CD4-positive, alpha-beta T cell (primary cell): Measurements from ENCODE around the gene BIN1. TPM values are rescaled to one million over a fixed set of nuclear protein-coding genes. Genes with fewer than 3 reads are reported as not detected.

Experiments used
- ATAC-seq: fragments of 200-7000 bp; cut with Tn5 transposase; one replicate; pipeline ENCODE4 v1.10.0; 2022; ENCODE audit warnings: mild to moderate bottlenecking; ENCODE audit not compliant: poor library complexity
- CTCF ChIA-PET: fragments of 350-600 bp; sonication (Branson Sonifier 250); formaldehyde crosslinking; loops from one replicate; lab custom pipeline; 2021; ENCODE audit warnings: antibody characterized with exemption, inconsistent platforms; lab: Charles Lee
- POLR2A ChIA-PET: fragments of 350-600 bp; sonication (Branson Sonifier 250); formaldehyde crosslinking; loops from one replicate; lab custom pipeline; 2021; ENCODE audit warnings: antibody characterized with exemption, inconsistent platforms; lab: Charles Lee
- DNase-seq, 14 experiments: peaks; one replicate each; pipeline ENCODE4 v3.0.0-alpha.2; 2013 to 2020; ENCODE audit warnings: mixed read lengths in 2 of 14
- H3K27ac ChIP-seq, 2 donors: one replicate each; pipeline versions ENCODE4 v1.5.1 to v1.7.0; 2013; ENCODE audit warnings: low read length in 2 of 2, low read depth in 1 of 2, mild to moderate bottlenecking in 1 of 2
- H3K27me3 ChIP-seq, 2 experiments: 1 replicate in 1 of 2; 2 replicates in 1 of 2; pipeline versions ENCODE4 v1.6.1 to v1.7.0; 2013; ENCODE audit warnings: low read length in 2 of 2, control low read depth in 1 of 2, mild to moderate bottlenecking in 1 of 2, moderate library complexity in 1 of 2; ENCODE audit not compliant: insufficient read depth in 2 of 2, control insufficient read depth in 1 of 2
- H3K36me3 ChIP-seq: one replicate; pipeline ENCODE4 v1.6.1; 2013; ENCODE audit warnings: low read length, control low read depth; ENCODE audit not compliant: insufficient read depth
- H3K4me1 ChIP-seq: one replicate; pipeline ENCODE4 v1.6.1; 2013; ENCODE audit warnings: low read length, control low read depth; ENCODE audit not compliant: insufficient read depth
- H3K4me3 ChIP-seq: one replicate; pipeline ENCODE4 v1.5.1; 2013; ENCODE audit warnings: mild to moderate bottlenecking, low read length, moderate library complexity
- H3K9me3 ChIP-seq, 2 experiments: 1 replicate in 1 of 2; 2 replicates in 1 of 2; pipeline versions ENCODE4 v1.6.1 to v1.7.0; 2013; ENCODE audit warnings: low read length in 2 of 2, mild to moderate bottlenecking in 2 of 2, control low read depth in 1 of 2, moderate library complexity in 1 of 2; ENCODE audit not compliant: control insufficient read depth in 1 of 2, insufficient read depth in 1 of 2
- H3K27ac Mint-ChIP-seq: one replicate; pipeline ENCODE4 v1.8.0; 2020; ENCODE audit warnings: mixed read lengths
- H3K27me3 Mint-ChIP-seq: one replicate; pipeline ENCODE4 v1.8.0; 2021; ENCODE audit warnings: mixed read lengths
- H3K36me3 Mint-ChIP-seq: one replicate; pipeline ENCODE4 v1.8.0; 2021; ENCODE audit warnings: low read depth, mixed read lengths
- H3K4me1 Mint-ChIP-seq: one replicate; pipeline ENCODE4 v1.8.0; 2021; ENCODE audit warnings: low read depth, mixed read lengths
- H3K4me3 Mint-ChIP-seq: one replicate; pipeline ENCODE4 v1.8.0; 2020; ENCODE audit warnings: mild to moderate bottlenecking, mixed read lengths
- H3K9me3 Mint-ChIP-seq: one replicate; pipeline ENCODE4 v1.8.0; 2020; ENCODE audit warnings: mixed read lengths
- intact Hi-C, 2 experiments: fragments of 100-400 bp; cut with DNase I in 1 of 2; cut with micrococcal nuclease in 1 of 2; formaldehyde crosslinking; loops; one replicate each; pipeline versions ENCODE4 v1.15.1 to v1.9.0; 2023 to 2025; cut with DNase I, micrococcal nuclease
- total RNA-seq, 174 experiments: library from RNA in 2 of 174; stranded (reverse) in 2 of 174; gene quantifications; one replicate each; pipeline ENCODE4 v1.2.3 and lab custom pipeline; 2021 to 2026
- TF ChIP-seq, protein P1 (sequence below): fragments of 200-600 bp; IDR thresholded peaks from one replicate; pipeline ENCODE4 v1.8.0; 2022; ENCODE audit warnings: antibody characterized with exemption, mild to moderate bottlenecking

Gene BIN1
- total RNA-seq, 2 experiments from 2014 or later: 98.8 to 104 TPM

DNA sequence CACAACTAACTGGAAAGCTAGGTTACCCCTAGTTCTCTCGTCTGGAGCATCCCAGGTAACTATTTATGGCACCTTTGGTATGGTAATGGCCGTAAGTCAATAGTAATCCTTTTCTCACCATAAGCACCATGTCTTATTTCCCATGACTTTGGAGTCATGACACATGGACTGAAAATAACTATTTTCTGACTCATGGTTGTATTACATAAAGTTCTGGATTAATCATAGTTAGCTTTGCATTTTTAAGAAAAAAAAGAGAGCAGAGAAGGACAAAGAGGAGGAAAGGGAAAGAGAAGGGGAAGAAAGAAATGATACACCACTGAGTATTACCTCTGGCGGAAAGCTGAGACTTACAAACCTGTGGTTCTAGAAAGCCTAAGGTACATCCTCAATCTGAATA is 99.3 kb downstream of the BIN1 start:
- TF ChIP-seq, protein P1, sequence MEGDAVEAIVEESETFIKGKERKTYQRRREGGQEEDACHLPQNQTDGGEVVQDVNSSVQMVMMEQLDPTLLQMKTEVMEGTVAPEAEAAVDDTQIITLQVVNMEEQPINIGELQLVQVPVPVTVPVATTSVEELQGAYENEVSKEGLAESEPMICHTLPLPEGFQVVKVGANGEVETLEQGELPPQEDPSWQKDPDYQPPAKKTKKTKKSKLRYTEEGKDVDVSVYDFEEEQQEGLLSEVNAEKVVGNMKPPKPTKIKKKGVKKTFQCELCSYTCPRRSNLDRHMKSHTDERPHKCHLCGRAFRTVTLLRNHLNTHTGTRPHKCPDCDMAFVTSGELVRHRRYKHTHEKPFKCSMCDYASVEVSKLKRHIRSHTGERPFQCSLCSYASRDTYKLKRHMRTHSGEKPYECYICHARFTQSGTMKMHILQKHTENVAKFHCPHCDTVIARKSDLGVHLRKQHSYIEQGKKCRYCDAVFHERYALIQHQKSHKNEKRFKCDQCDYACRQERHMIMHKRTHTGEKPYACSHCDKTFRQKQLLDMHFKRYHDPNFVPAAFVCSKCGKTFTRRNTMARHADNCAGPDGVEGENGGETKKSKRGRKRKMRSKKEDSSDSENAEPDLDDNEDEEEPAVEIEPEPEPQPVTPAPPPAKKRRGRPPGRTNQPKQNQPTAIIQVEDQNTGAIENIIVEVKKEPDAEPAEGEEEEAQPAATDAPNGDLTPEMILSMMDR: no peak
- Mint-ChIP-seq H3K4me1 (no peaks in the 10 kb centered on the region), H3K9me3 (no peaks in the 10 kb centered on the region), H3K36me3 (no peaks in the 10 kb centered on the region), H3K4me3 (no peak overlapping the region), H3K27ac (no peak overlapping the region), H3K27me3 (peaks cover 20% of the 10 kb centered on the region)
- intact Hi-C loops: no loop called here
- no peak for ATAC-seq
- no peak for DNase-seq
- H3K9me3 ChIP-seq: no peaks in the 10 kb centered on the region
- ChIA-PET POLR2A (no interaction called here), CTCF (no interaction called here)
- peaks cover 6 to 9% of the 10 kb centered on the region in 2 experiments for H3K27me3 ChIP-seq
- H3K27ac ChIP-seq: no peak overlapping the region
- no peaks in the 10 kb centered on the region for H3K36me3 ChIP-seq
- H3K4me1 ChIP-seq: no peaks in the 10 kb centered on the region
- no peak overlapping the region for H3K4me3 ChIP-seq

- Mint-ChIP-seq H3K9me3 (no peaks in the 10 kb centered on the region), H3K27me3 (peaks cover 17% of the 10 kb centered on the region), H3K4me3 (no peak overlapping the region), H3K27ac (no peak overlapping the region), H3K4me1 (no peaks in the 10 kb centered on the region), H3K36me3 (no peaks in the 10 kb centered on the region)
- TF ChIP-seq, protein P1: no peak
- intact Hi-C loops: no loop called here
- Histone ChIP-seq H3K4me1 (no peaks in the 10 kb centered on the region), H3K4me3 (no peak overlapping the region), H3K9me3 (no peaks in the 10 kb centered on the region), H3K36me3 (no peaks in the 10 kb centered on the region), H3K27ac (no peak overlapping the region), H3K27me3 (peaks cover 5 to 6% of the 10 kb centered on the region in 2 experiments)
- no peak for ATAC-seq
- ChIA-PET CTCF (no interaction called here), POLR2A (no interaction called here)
- DNase-seq: no peak
Observed at GRCh38 chr2:127006962-127007361, 100.0 kb downstream of the BIN1 start.

GRCh38 chr2:127004893-127005600 is 101.9 kb downstream of the BIN1 start:
- no peak for ATAC-seq
- no peak overlapping the region for H3K27ac Mint-ChIP-seq
- H3K4me3 Mint-ChIP-seq: no peak overlapping the region
- Histone ChIP-seq H3K36me3 (no peaks in the 10 kb centered on the region), H3K4me3 (no peak overlapping the region), H3K27me3 (peaks cover 0 to 3% of the 10 kb centered on the region in 2 experiments), H3K4me1 (no peaks in the 10 kb centered on the region), H3K9me3 (no peaks in the 10 kb centered on the region), H3K27ac (no peak overlapping the region)
- no peaks in the 10 kb centered on the region for H3K9me3 Mint-ChIP-seq
- H3K27me3 Mint-ChIP-seq: peaks cover 7% of the 10 kb centered on the region
- H3K4me1 Mint-ChIP-seq: no peaks in the 10 kb centered on the region
- CTCF ChIA-PET: no interaction called here
- TF ChIP-seq, protein P1: no peak
- H3K36me3 Mint-ChIP-seq: no peaks in the 10 kb centered on the region
- POLR2A ChIA-PET: no interaction called here
- no peak for DNase-seq
- intact Hi-C loops: no loop called here
